ENCODE measurements around the gene DHRS12. TPM values are rescaled to one million over a fixed set of nuclear protein-coding genes. Genes with fewer than 3 reads are reported as not detected.

The DHRS12 gene
- total RNA-seq, 1 experiment from 2014 or later: 14.1 TPM

- no peak within 1 kb of the TSS for H3K4me3 Mint-ChIP-seq (ENCODE audit: unreplicated experiment)
Observed at GRCh38 chr13:51844862-51845573, 41.1 kb upstream of the DHRS12 start, which contains the start of gene TMEM272. TSS of gene TMEM272 (minus strand) at chr13:51845177. CDS start at chr13:51838530, 6,647 bp downstream.

GRCh38 chr13:51843529-51843928 lies 39.6 kb upstream of the DHRS12 start:
- Mint-ChIP-seq H3K27ac (ENCODE audit: unreplicated experiment) (no peak overlapping the region), H3K4me3 (ENCODE audit: unreplicated experiment) (no peak overlapping the region), H3K4me1 (ENCODE audit: low read depth, unreplicated experiment) (peaks cover 9% of the 10 kb centered on the region), H3K27me3 (ENCODE audit: insufficient read depth, unreplicated experiment) (no peaks in the 10 kb centered on the region), H3K9me3 (ENCODE audit: unreplicated experiment) (no peaks in the 10 kb centered on the region), H3K36me3 (ENCODE audit: insufficient read depth, unreplicated experiment) (no peaks in the 10 kb centered on the region)
- BruUV-seq (replicated peaks): no TSS peak
- ChIA-PET POLR2A (no interaction called here), CTCF (no interaction called here)
- no peaks in the 10 kb centered on the region for H3K27me3 ChIP-seq (replicated peaks; ENCODE audit: control insufficient read depth, insufficient read depth, low read length)
- H3K4me3 ChIP-seq (ENCODE audit: low read depth, low read length): no peak overlapping the region
- H3K9me3 ChIP-seq: no peaks in the 10 kb centered on the region
- TF ChIP-seq CTCF (IDR thresholded peaks at IDR 0.05; ENCODE audit: insufficient read depth in 1 of 2, low read depth in 1 of 2, low read length in 1 of 2, severe bottlenecking in 1 of 2, unreplicated experiment in 1 of 2): no peak
- no peaks in the 10 kb centered on the region for H3K36me3 ChIP-seq (ENCODE audit: control insufficient read depth, insufficient read depth, low read length)
- no peak for DNase-seq
- intact Hi-C loops (cut with micrococcal nuclease; ENCODE audit: unreplicated experiment): no loop called here
- no peaks in the 10 kb centered on the region for H3K4me1 ChIP-seq

More at GRCh38 chr13:51844862-51845573, 41.1 kb upstream of the DHRS12 start, which contains the start of gene TMEM272:
- POLR2A ChIA-PET: no interaction called here
- H3K27me3 ChIP-seq (replicated peaks; ENCODE audit: control insufficient read depth, insufficient read depth, low read length): no peaks in the 10 kb centered on the region
- Mint-ChIP-seq H3K9me3 (ENCODE audit: unreplicated experiment) (no peaks in the 10 kb centered on the region), H3K27me3 (ENCODE audit: insufficient read depth, unreplicated experiment) (no peaks in the 10 kb centered on the region), H3K36me3 (ENCODE audit: insufficient read depth, unreplicated experiment) (no peaks in the 10 kb centered on the region), H3K4me1 (ENCODE audit: low read depth, unreplicated experiment) (peaks cover 16% of the 10 kb centered on the region), H3K27ac (ENCODE audit: unreplicated experiment) (no peak within 1 kb of the TSS)
- no peaks in the 10 kb centered on the region for H3K36me3 ChIP-seq (ENCODE audit: control insufficient read depth, insufficient read depth, low read length)
- DNase-seq: peak; percentile 71 to 83
- BruUV-seq (replicated peaks): no TSS peak
- no peak within 1 kb of the TSS for H3K4me3 ChIP-seq (ENCODE audit: low read depth, low read length)
- TF ChIP-seq CTCF (IDR thresholded peaks at IDR 0.05; ENCODE audit: insufficient read depth in 1 of 2, low read depth in 1 of 2, low read length in 1 of 2, severe bottlenecking in 1 of 2, unreplicated experiment in 1 of 2): peak; percentile 89 to 92
- H3K9me3 ChIP-seq: no peaks in the 10 kb centered on the region
- CTCF ChIA-PET: interaction anchor here (0.6 kb wide), 2 partner anchors 79 to 720 kb away, joined by 3 read pairs; no protein-coding TSS in a partner anchor
- H3K4me1 ChIP-seq: no peaks in the 10 kb centered on the region
- intact Hi-C loops (cut with micrococcal nuclease; ENCODE audit: unreplicated experiment): loop anchor here (1.0 kb wide), 1 partner anchor 282 kb away; no protein-coding TSS in a partner anchor

- no peak for TF ChIP-seq CTCF (IDR thresholded peaks at IDR 0.05; ENCODE audit: insufficient read depth in 1 of 2, low read depth in 1 of 2, low read length in 1 of 2, severe bottlenecking in 1 of 2, unreplicated experiment in 1 of 2)
- no peaks in the 10 kb centered on the region for H3K9me3 Mint-ChIP-seq (ENCODE audit: unreplicated experiment)
- CTCF ChIA-PET: no interaction called here
- BruUV-seq (replicated peaks): no TSS peak
- intact Hi-C loops (cut with micrococcal nuclease; ENCODE audit: unreplicated experiment): no loop called here
- no peak overlapping the region for H3K27ac Mint-ChIP-seq (ENCODE audit: unreplicated experiment)
- H3K27me3 ChIP-seq (replicated peaks; ENCODE audit: control insufficient read depth, insufficient read depth, low read length): no peaks in the 10 kb centered on the region
- DNase-seq: no peak
- no peaks in the 10 kb centered on the region for H3K27me3 Mint-ChIP-seq (ENCODE audit: insufficient read depth, unreplicated experiment)
- H3K36me3 ChIP-seq (ENCODE audit: control insufficient read depth, insufficient read depth, low read length): no peaks in the 10 kb centered on the region
- H3K4me1 Mint-ChIP-seq (ENCODE audit: low read depth, unreplicated experiment): peaks cover 7% of the 10 kb centered on the region
- no peak overlapping the region for H3K4me3 ChIP-seq (ENCODE audit: low read depth, low read length)
- H3K4me1 ChIP-seq: no peaks in the 10 kb centered on the region
- no peaks in the 10 kb centered on the region for H3K9me3 ChIP-seq
- H3K4me3 Mint-ChIP-seq (ENCODE audit: unreplicated experiment): no peak overlapping the region
- H3K36me3 Mint-ChIP-seq (ENCODE audit: insufficient read depth, unreplicated experiment): no peaks in the 10 kb centered on the region
- POLR2A ChIA-PET: no interaction called here
Observed at GRCh38 chr13:51841732-51842131, 37.8 kb upstream of the DHRS12 start.

Data from Caco-2 (cell line).